Urothelium cell line (cell line): Measurements from ENCODE around the gene HOXA10.

ENCODE experiments used
- DNase-seq: peaks from one replicate; pipeline ENCODE4 v3.0.0; 2011; ENCODE audit warnings: low spot score, mixed read lengths
- FAIRE-seq: peaks from 2 replicates; lab custom pipeline; 2011; peaks lifted over from hg19 to GRCh38; lab: Jason Lieb, UNC

HOXA10 gene

DNA sequence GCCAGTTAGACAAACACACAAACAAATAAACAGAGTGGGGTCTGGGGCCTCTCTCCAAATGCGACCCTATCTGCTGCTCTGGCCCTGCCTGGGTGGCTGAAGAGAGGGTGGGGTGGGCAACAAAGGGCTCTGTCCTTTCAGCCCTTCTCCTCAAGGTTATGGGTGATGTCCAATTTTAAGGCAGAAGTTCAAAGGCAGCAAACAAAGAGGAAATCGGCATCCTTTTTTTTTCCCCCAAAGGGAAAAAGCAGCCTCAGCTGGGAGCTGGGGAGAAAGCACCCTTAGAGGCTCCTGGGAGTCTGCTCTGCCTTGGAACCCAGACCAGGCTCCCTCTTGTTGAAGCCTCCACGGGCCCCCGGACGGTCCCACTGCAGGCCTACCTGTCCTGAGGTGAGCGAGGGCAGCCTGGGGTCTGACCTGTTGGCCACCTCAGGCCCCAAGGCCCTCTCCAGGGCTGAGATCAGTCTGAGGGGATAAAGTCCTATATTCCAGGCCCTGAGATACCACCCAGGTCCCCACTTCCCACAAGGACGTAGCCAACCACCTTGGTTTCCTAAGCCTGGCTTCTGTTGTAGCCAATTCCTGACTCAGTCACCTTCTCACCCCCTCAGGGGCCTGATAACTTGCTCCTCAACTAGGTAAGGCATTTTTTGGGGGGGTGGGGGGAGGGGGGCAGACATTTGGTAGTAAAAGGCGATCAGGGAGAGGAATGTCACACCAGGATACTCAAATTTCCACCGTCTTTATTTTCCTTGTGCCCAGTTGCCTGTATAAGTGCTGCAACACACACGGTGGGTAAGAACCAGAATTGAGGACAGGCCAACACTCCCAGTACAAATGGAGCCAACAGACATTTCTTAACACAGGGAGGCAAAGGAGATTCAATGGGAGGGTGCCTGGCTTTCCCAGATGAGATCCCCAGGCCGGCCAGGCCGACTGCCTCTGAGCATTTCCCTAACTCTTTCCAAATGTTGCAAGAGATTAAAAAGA is 6.6 kb upstream of the HOXA10 start:
- FAIRE-seq = no peak
- no peak for DNase-seq

GRCh38 chr7:27179503-27180430 is 5.6 kb upstream of the HOXA10 start:
- peak; percentile 84 for FAIRE-seq
- DNase-seq = peak; percentile 88

DNA sequence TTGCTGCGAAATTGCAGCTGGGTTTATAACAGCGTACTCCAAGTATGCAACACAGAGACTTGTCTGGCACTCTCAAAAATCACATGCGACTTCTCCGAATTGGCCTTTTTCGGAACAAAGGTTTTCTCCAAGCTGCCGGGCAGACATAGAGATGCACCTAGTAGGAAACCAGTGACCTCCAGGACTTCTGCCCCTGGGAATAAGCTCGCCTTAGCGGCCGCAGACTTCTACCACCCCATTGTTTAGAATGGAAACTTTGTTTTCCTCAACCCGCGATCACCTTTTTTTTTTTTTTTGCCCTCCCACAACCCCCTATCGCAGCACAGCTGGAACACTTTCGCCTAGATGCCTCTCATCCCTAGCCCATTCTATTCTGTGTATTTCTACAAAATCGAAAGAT is 4.9 kb upstream of the HOXA10 start:
- FAIRE-seq (no peak), DNase-seq (no peak)

DNA sequence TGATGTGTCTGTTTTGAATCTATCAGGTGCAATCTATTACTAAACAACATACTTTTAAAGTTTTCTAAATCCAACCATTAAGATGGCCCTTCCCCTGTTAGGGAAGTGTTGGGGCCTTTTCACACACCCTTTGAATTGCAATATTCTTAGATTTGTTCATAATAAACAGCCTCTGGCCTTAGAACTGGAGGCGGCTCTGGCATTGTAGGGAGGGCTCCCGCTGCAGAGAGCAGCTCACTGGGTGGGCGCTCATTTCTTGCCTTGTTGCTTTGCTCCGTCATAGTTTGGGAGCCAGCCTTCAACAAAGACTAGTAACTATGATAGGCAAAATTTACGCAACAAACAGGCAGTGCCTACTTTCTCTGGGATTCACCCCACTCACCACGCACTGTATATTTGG is 4.2 kb upstream of the HOXA10 start:
- DNase-seq = no peak
- no peak for FAIRE-seq

- FAIRE-seq = peak; percentile 50
- DNase-seq = no peak
Measured at GRCh38 chr7:27177795-27178320, 3.7 kb upstream of the HOXA10 start.

DNA sequence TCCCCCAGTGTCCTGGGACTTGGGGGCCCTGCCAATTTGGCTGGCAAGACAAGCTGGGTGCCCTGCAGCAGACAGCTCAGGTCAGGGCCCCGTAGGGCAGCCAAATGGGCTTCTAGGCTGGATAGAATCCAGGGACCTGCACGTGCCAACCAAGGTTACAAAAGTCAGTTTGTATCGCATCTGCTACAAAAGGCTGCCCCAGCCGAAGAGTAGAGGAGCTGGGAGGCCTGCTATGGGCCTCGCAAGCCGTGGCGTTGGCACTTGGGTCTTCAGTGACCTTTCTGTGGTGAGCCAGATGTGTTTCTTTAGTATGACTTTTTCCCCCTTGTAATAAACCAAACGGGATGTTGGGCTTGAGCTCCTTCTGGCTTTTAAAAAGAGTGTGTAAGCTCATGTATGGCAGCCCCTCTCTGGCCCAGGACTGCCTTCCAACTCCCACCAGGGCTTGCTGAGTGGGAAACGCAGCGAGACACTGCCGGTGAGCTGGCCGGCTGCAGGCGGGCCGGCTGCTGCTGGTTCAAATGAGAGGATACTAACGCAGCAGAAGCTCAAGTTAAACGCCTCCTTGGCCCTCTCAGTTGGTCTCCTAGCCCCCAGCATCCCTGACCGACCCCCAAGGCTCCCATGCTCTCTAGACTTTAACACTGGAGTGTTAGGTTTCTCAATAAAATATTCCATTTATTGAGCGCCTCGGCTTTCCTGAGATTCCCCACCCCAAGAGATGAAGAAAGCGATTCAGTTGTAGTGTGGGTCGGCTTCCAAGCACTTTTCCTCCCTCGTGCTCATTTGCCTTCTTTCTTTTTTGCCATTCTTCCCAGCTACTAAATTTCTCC is 3.1 kb upstream of the HOXA10 start:
- no peak for FAIRE-seq
- no peak for DNase-seq

GRCh38 chr7:27176524-27176845 is 2.4 kb upstream of the HOXA10 start:
- DNase-seq (no peak), FAIRE-seq (no peak)

GRCh38 chr7:27175626-27176523 is 1.8 kb upstream of the HOXA10 start:
- FAIRE-seq (no peak), DNase-seq (no peak)

GRCh38 chr7:27174874-27175625 is 930 bp upstream of the HOXA10 start:
- DNase-seq (no peak), FAIRE-seq (no peak)

DNA sequence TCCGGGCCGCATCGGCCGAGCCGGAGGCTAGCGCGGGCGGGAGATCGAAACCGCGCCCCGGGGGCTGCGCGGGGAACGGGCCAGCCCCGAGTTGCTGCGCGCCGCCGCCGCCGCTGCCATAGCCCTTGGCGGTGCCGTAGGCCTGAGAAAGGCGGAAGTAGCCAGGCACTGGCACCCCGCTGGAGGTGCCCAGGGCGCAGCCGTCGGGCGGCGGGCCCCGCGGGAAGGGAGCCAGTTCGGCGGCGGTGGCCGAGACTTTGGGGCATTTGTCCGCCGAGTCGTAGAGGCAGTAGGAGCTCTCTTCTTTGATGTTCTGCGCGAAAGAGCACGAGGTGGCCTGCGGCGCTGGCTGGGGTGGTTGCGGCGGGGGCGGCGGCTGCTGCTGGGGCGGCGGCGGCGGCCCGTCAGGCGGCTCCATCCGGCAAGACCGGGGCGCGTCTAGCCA is 587 bp downstream of the HOXA10 start:
- peak; percentile 72 for DNase-seq
- no peak for FAIRE-seq

- FAIRE-seq (peak; percentile 91), DNase-seq (peak; percentile 67)
Measured at GRCh38 chr7:27172823-27173510, 1.2 kb downstream of the HOXA10 start.

- FAIRE-seq (no peak), DNase-seq (no peak)
Measured at GRCh38 chr7:27172315-27172774, 1.8 kb downstream of the HOXA10 start.

DNA sequence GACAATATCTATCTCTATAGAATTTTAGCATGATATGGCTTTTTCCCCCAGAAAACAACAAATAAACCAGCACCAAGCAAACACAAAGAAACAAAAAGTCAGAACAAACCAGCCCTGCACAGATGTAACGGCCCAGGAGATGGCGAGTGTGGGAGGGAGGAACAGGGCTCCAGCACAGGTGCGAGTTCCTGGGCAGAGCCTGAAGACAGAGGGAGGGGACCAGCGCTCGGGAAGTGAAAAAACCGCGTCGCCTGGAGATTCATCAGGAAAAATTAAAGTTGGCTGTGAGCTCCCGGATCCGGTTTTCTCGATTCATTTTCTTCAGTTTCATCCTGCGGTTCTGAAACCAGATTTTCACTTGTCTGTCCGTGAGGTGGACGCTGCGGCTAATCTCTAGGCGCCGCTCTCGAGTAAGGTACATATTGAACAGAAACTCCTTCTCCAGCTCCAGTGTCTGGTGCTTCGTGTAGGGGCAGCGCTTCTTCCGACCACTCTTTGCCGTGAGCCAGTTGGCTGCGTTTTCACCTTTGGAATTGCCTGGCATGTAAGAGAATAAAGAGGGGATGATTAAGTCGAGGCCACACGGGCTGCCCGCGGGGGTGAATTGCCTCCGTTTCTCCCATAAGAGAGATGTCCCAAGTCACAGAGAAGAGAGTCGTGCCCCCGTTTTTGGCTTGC is 2.3 kb downstream of the HOXA10 start:
- FAIRE-seq = no peak
- DNase-seq = no peak

- DNase-seq = no peak
- peak; percentile 50 for FAIRE-seq
Measured at GRCh38 chr7:27171325-27171636, 2.8 kb downstream of the HOXA10 start.

- no peak for FAIRE-seq
- DNase-seq = no peak
Measured at GRCh38 chr7:27170426-27171324, 3.4 kb downstream of the HOXA10 start.

DNA sequence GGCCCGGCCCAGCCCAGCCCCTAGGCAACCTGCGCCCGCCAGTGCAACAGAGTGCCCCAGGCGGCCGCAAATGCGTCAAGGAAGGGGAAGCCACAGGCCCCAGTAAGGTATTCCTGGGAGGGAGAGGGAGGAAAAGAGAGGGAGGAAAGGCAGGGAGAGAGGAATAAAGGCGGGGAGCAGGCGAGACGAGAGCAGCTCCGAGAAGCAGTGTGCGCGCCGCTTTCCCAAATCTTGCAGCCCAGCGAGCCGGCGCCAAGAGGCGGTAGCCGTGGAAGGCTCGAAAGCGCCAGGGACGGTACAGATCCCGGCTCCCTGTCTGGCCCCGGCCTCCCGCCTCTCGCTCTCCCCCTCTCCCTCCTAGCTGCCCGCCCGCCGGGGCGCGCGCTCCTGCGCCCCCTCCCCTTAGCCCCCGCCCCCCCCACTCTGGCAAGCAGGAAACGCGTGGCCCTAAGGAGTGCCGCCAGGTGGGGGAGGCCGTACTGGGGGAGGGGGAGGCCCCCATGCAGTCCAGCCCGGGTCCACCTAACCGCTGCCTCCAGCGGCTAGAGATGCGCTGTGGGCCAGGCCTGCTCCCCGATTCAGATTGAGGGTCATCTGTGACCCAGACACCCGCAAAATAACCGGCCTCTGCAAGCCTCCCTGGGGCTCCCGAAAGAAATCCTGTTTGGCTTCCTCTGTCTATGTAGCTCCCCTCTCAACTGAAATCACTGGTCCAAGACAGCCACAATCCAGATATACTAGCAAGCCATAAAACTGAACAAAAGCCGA is 4.3 kb downstream of the HOXA10 start:
- DNase-seq (no peak), FAIRE-seq (no peak)
